GM19035 (cell line): ENCODE measurements around the gene ROS1.
"Not testable (repeated sequence)": the region's sequence is repeated elsewhere in the genome, so short reads cannot be mapped to it uniquely, and the experiment has no call there.

Experiments
- ATAC-seq: cut with Tn5 transposase; IDR thresholded peaks from one replicate; pipeline ENCODE4 v1.9.1; 2021; ENCODE audit not compliant: unreplicated experiment

Gene ROS1

GRCh38 chr6:117268924-117269323 is 156.8 kb downstream of the ROS1 start:
- no peak for ATAC-seq

GRCh38 chr6:117267766-117268534 is 157.8 kb downstream of the ROS1 start:
- ATAC-seq = no peak

GRCh38 chr6:117267054-117267347 is 158.7 kb downstream of the ROS1 start:
- no peak for ATAC-seq

GRCh38 chr6:117266257-117267053 is 159.3 kb downstream of the ROS1 start:
- no peak for ATAC-seq

- no peak for ATAC-seq
Measured at GRCh38 chr6:117265410-117266256, 160.1 kb downstream of the ROS1 start, which contains the start of gene VGLL2. TSS of gene VGLL2 (plus strand) at chr6:117265558. CDS start at chr6:117265764, 206 bp downstream.

GRCh38 chr6:117264692-117265409 is 160.9 kb downstream of the ROS1 start:
- peak; percentile 45 for ATAC-seq

GRCh38 chr6:117264369-117264691 is 161.4 kb downstream of the ROS1 start:
- peak; percentile 7 for ATAC-seq

- no peak for ATAC-seq
Measured at GRCh38 chr6:117263353-117263927, 162.3 kb downstream of the ROS1 start.

- no peak for ATAC-seq
Measured at GRCh38 chr6:117262799-117263198, 162.9 kb downstream of the ROS1 start.

GRCh38 chr6:117253785-117254184 is 172.0 kb downstream of the ROS1 start:
- ATAC-seq = no peak

- ATAC-seq = not testable (repeated sequence)
Measured at GRCh38 chr6:117244979-117245378, 180.8 kb downstream of the ROS1 start.

GRCh38 chr6:117244571-117244970 is 181.2 kb downstream of the ROS1 start:
- ATAC-seq = not testable (repeated sequence)
